Body of pancreas (tissue), 4 donors: ENCODE data around the gene OR56A4.

Experiments
- CTCF ChIP-seq, 7 experiments: fragments of 450-650 bp in 4 of 7; fragments of 200-600 bp in 3 of 7; sonication (generic) in 3 of 7; IDR thresholded peaks; one replicate each; pipeline ENCODE4 v1.5.1; 2016 to 2019; ENCODE audit warnings: antibody characterized with exemption in 7 of 7
- POLR2A ChIP-seq, 3 donors: fragments of 450-650 bp; IDR thresholded peaks; one replicate each; pipeline ENCODE4 v1.6.1; 2016; ENCODE audit warnings: antibody characterized with exemption in 3 of 3, mild to moderate bottlenecking in 2 of 3

- TF ChIP-seq POLR2A (IDR thresholded peaks at IDR 0.05) (no peak), CTCF (IDR thresholded peaks at IDR 0.05) (no peak)
Measured at GRCh38 chr11:5994791-5995190, 12.0 kb downstream of the OR56A4 start.
